Measurements from ENCODE around the gene UBE3D. TPM values are rescaled to one million over a fixed set of nuclear protein-coding genes. Genes with fewer than 3 reads are reported as not detected.

Gene UBE3D
- total and polyA plus RNA-seq, 11 donors = 2.0 to 5.3 (median 2.9) TPM

DNA sequence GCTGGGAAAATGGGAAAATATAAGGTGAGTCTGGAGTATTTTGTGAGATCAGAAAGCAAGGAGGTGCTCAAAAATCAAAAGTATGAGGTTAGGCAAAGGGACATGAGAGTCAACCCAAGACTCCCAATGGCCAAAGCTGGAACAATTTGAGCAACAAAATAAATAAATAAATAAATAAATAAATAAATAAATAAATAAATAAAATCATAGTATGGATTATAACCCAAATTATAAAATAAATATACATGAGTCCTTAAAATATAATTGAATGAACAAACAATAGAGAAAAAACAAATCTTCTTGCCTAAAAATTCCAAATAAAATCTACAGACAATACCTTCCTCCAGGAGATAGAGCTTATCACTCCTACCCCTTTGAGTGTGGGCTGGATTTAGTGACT, 69.5 kb downstream of the UBE3D start:
- intact Hi-C loops (cut with DNase I) = no loop called here
- no peaks in the 10 kb centered on the region for H3K36me3 ChIP-seq
- no peak overlapping the region for H3K27ac ChIP-seq
- no peaks in the 10 kb centered on the region for H3K4me1 ChIP-seq
- DNase-seq (no peak), ATAC-seq (no peak)
- no peak for TF ChIP-seq CTCF (IDR thresholded peaks at IDR 0.05)
- no peak for TF ChIP-seq POLR2A (IDR thresholded peaks at IDR 0.05)
- H3K9me3 ChIP-seq = peaks cover 0 to 2% (median 0%) of the 10 kb centered on the region in 12 donors
- H3K27me3 ChIP-seq = no peaks in the 10 kb centered on the region
- H3K4me3 ChIP-seq = no peak overlapping the region

GRCh38 chr6:82995066-82995465, 70.6 kb downstream of the UBE3D start:
- H3K36me3 ChIP-seq = no peaks in the 10 kb centered on the region
- intact Hi-C loops (cut with DNase I) = no loop called here
- DNase-seq = no peak
- no peak overlapping the region for H3K4me3 ChIP-seq
- H3K27ac ChIP-seq = no peak overlapping the region
- ATAC-seq = no peak
- TF ChIP-seq POLR2A (IDR thresholded peaks at IDR 0.05) (no peak), CTCF (IDR thresholded peaks at IDR 0.05) (no peak)
- 51 to 86% (median 67%) methylated on average over 3 of the region's 3 CpGs for WGBS, 4 donors
- H3K4me1 ChIP-seq = no peaks in the 10 kb centered on the region
- no peaks in the 10 kb centered on the region for H3K27me3 ChIP-seq
- peaks cover 0 to 2% (median 0%) of the 10 kb centered on the region in 12 donors for H3K9me3 ChIP-seq

DNA sequence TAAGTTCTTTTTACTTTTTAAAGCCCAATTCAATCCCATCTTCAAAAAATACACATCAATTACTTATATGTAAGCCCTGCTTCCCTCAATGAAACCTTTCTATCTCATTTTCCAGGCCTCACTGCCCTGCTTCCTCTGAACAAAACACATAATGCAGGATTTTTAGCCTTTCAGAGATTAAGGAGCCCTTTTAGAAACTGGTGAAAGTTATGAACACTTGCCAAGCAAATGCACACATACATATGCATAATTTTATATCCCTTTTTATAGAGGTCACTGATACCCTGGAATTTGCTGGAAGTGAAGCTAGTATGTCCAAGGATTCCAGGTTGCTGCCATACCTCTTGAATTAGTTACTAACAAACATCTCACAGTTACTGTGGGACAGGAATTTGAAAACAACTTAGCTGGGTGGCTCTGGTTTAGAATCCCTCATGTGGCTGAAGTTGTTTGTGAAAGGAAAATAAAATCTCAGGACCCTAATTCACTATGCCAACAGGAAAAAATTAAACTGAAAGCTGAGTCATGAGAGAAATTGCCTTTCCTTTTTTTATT, 75.8 kb downstream of the UBE3D start:
- peaks cover 0 to 2% (median 0%) of the 10 kb centered on the region in 12 donors for H3K9me3 ChIP-seq
- no peaks in the 10 kb centered on the region for H3K27me3 ChIP-seq
- no peak for ATAC-seq
- peaks cover 0 to 3% (median 0%) of the 10 kb centered on the region in 12 donors for H3K4me1 ChIP-seq
- no peak overlapping the region for H3K27ac ChIP-seq
- intact Hi-C loops (cut with DNase I) = no loop called here
- DNase-seq = no peak
- TF ChIP-seq CTCF (IDR thresholded peaks at IDR 0.05) (no peak), POLR2A (IDR thresholded peaks at IDR 0.05) (no peak)
- H3K36me3 ChIP-seq = no peaks in the 10 kb centered on the region
- no peak overlapping the region for H3K4me3 ChIP-seq

DNA sequence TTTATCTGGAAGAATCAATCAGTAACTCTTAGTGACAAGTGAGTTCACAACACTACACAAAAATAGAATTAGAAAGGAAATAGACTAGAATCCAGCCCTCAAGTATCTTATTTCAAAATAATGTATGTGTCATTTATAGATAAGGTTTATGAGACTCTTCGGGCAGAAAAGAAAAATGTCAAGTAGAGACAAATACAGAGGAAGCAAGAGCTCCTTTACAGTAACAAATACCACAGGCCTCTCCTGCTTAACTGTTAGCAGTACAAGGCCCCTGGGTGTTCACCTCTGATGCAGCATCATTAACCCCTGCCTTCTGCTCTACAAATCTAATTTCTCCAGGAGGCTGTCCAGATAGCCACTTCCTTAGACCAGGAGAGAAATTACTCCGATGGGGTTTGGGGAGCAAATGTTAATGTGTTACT, 76.7 kb downstream of the UBE3D start:
- Histone ChIP-seq H3K27me3 (no peaks in the 10 kb centered on the region), H3K4me3 (no peak overlapping the region), H3K9me3 (peaks cover 0 to 2% (median 0%) of the 10 kb centered on the region in 12 donors), H3K4me1 (peaks cover 0 to 3% (median 0%) of the 10 kb centered on the region in 12 donors), H3K36me3 (no peaks in the 10 kb centered on the region), H3K27ac (no peak overlapping the region)
- 45 to 58% (median 47%) methylated on average over 2 of the region's 2 CpGs for WGBS, 4 donors
- TF ChIP-seq CTCF (IDR thresholded peaks at IDR 0.05) (no peak), POLR2A (IDR thresholded peaks at IDR 0.05) (no peak)
- ATAC-seq (no peak), DNase-seq (no peak)
- intact Hi-C loops (cut with DNase I) = no loop called here

All from heart left ventricle (tissue), 16 donors.